Liver (tissue), 9 donors: ENCODE results near the gene ETF1. TPM values are rescaled to one million over a fixed set of nuclear protein-coding genes. Genes with fewer than 3 reads are reported as not detected.
A peak's percentile ranks its signal among the peaks of the same experiment; 100 is the strongest.

Experiments used
- DNase-seq: peaks from one replicate; pipeline ENCODE4 v3.0.0-alpha.2; 2017; ENCODE audit warnings: low spot score
- H3K27ac ChIP-seq, 2 donors: one replicate each; pipeline ENCODE4 v1.7.0; 2013; ENCODE audit warnings: inconsistent platforms in 2 of 2, low read length in 2 of 2, control low read depth in 1 of 2, low read depth in 1 of 2, mild to moderate bottlenecking in 1 of 2
- H3K27me3 ChIP-seq, 4 donors: one replicate each; pipeline versions ENCODE4 v1.6.1 to v1.7.0; 2013; ENCODE audit warnings: low read length in 3 of 4, inconsistent platforms in 1 of 4, mild to moderate bottlenecking in 1 of 4, moderate library complexity in 1 of 4; ENCODE audit not compliant: control insufficient read depth in 4 of 4, insufficient read depth in 4 of 4
- H3K36me3 ChIP-seq, 4 donors: one replicate each; pipeline versions ENCODE4 v1.6.1 to v1.7.0; 2013; ENCODE audit warnings: low read length in 3 of 4, mild to moderate bottlenecking in 3 of 4, low read depth in 1 of 4, moderate library complexity in 1 of 4; ENCODE audit not compliant: control insufficient read depth in 4 of 4, insufficient read depth in 3 of 4
- H3K4me1 ChIP-seq, 4 donors: one replicate each; pipeline versions ENCODE4 v1.6.1 to v1.7.0; 2013; ENCODE audit warnings: low read length in 3 of 4, mild to moderate bottlenecking in 3 of 4, moderate library complexity in 1 of 4; ENCODE audit not compliant: control insufficient read depth in 4 of 4, insufficient read depth in 4 of 4
- H3K4me3 ChIP-seq, 3 donors: one replicate each; pipeline versions ENCODE4 v1.6.1 to v1.7.0; 2013; ENCODE audit warnings: low read length in 3 of 3, control low read depth in 1 of 3, low read depth in 1 of 3, mild to moderate bottlenecking in 1 of 3
- H3K9ac ChIP-seq, 2 donors: one replicate each; pipeline ENCODE4 v1.7.0; 2013; ENCODE audit warnings: low read length in 2 of 2, mild to moderate bottlenecking in 2 of 2, moderate library complexity in 2 of 2, control low read depth in 1 of 2, low read depth in 1 of 2
- H3K9me3 ChIP-seq, 4 donors: one replicate each; pipeline versions ENCODE4 v1.6.1 to v1.7.0; 2013; ENCODE audit warnings: low read length in 3 of 4; ENCODE audit not compliant: control insufficient read depth in 4 of 4
- EGR1 ChIP-seq, 2 donors: IDR thresholded peaks; 2 replicates each; pipeline ENCODE4 v1.6.1; 2016 to 2018; ENCODE audit warnings: antibody characterized with exemption in 2 of 2, low read depth in 2 of 2
- FOXA1 ChIP-seq: IDR thresholded peaks from 2 replicates; pipeline ENCODE4 v1.6.1; 2016; ENCODE audit warnings: antibody characterized with exemption
- FOXA2 ChIP-seq: IDR thresholded peaks from 2 replicates; pipeline ENCODE4 v1.6.1; 2016; ENCODE audit warnings: antibody characterized with exemption
- GABPA ChIP-seq, 2 donors: IDR thresholded peaks in 1 of 2; conservative IDR thresholded peaks in 1 of 2; 2 replicates each; pipeline ENCODE4 v1.6.1; 2016; ENCODE audit warnings: antibody characterized with exemption in 2 of 2, mild to moderate bottlenecking in 1 of 2, moderate library complexity in 1 of 2
- HNF4G ChIP-seq: IDR thresholded peaks from 2 replicates; pipeline ENCODE4 v1.6.1; 2016; ENCODE audit warnings: antibody characterized with exemption
- MAX ChIP-seq: IDR thresholded peaks from 2 replicates; pipeline ENCODE4 v1.6.1; 2016; ENCODE audit warnings: antibody characterized with exemption
- NR2F2 ChIP-seq: IDR thresholded peaks from 2 replicates; pipeline ENCODE4 v1.6.1; 2016; ENCODE audit warnings: antibody characterized with exemption
- RAD21 ChIP-seq, 2 donors: IDR thresholded peaks; 2 replicates each; pipeline ENCODE4 v1.6.1; 2016; ENCODE audit warnings: antibody characterized with exemption in 2 of 2, mild to moderate bottlenecking in 2 of 2
- RXRA ChIP-seq, 2 donors: IDR thresholded peaks; 2 replicates each; pipeline ENCODE4 v1.6.1; 2017 to 2018; ENCODE audit warnings: antibody characterized with exemption in 2 of 2, mild to moderate bottlenecking in 1 of 2
- SP1 ChIP-seq: IDR thresholded peaks from 2 replicates; pipeline ENCODE4 v1.6.1; 2018; ENCODE audit warnings: antibody characterized with exemption, mild to moderate bottlenecking
- YY1 ChIP-seq: IDR thresholded peaks from 2 replicates; pipeline ENCODE4 v1.6.1; 2016; ENCODE audit warnings: antibody characterized with exemption, mild to moderate bottlenecking
- ZBTB33 ChIP-seq: IDR thresholded peaks from 2 replicates; pipeline ENCODE4 v1.6.1; 2016; ENCODE audit warnings: antibody characterized with exemption
- WGBS: extraction: QIAGEN DNeasy Blood & Tissue Kit; methylation state at CpG from one replicate; pipeline ENCODE4 v1.1.7; 2013; 5-methylcytosine and 5-hydroxymethylcytosine counted together
- polyA plus RNA-seq, 2 donors: library from polyadenylated mRNA; stranded (reverse) in 1 of 2; unstranded in 1 of 2; fragments of 200-250 nt in 1 of 2; fragments of >200 nt in 1 of 2; fragmentation: Nextera tagmentation in 1 of 2; extraction: Ambion mirVana in 1 of 2; gene quantifications; one replicate each; pipeline versions ENCODE4 v1.2.1 to v1.2.3, GENCODE V29; 2013 to 2015
- total RNA-seq, 2 donors: library from RNA; depleted of rRNA; stranded (reverse); fragments of >200 nt; gene quantifications; one replicate each; pipeline ENCODE4 v1.2.3, GENCODE V29; 2014
- TF ChIP-seq, protein P1 (sequence below): IDR thresholded peaks from 2 replicates; pipeline ENCODE4 v1.6.1; 2016; ENCODE audit warnings: antibody characterized with exemption, mild to moderate bottlenecking
- donor health status: healthy.
- donor health status: healthy.
- donor health status: healthy.
- donor health status: healthy.
- donor health status: healthy.

Gene ETF1
- total and polyA plus RNA-seq, 4 donors = 21.7 to 39.7 (median 31.1) TPM

DNA sequence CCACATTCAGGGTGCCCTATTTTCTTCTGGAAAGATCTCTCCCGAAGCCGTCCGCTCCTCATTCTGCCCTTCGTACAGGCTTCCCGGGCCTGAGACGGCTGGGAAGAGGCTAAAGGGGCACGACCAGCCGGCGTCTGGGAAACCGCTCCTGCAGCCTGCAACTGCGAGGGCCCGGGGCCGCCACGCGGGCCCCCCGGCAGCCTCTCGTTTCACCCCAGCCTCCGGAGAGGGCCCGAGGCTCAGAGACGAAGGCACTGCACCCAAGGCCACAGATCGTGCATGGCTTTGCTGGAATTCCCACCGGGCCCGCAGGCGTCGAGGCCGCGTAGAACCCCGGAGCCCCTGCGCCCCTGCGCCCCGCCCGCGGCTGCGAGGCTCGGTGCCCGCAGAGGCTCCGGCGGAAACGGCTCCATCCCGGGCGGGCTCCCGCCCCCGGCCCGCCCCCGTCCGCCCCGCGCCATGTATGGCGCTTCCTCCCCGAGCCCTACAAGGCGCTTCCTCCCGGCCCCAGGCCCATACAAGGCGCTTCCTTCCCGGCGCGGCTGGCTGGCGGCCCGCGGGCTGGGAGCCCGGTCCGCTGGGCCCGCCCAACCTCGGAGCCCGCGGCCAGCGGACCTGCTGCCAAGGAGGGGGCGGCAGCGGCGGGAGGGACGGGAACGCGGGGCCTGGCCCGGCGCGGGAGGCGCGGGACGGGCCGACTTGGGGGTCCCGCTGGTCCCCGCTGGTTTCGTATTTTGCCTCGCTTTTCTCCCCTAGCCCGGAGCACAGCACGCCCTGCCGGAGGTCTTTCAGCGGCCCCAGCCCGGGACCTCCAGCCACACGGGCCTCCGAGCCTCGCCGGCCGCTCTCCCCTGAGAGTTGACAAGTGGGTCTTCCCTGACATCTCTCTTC, 51.1 kb downstream of the ETF1 start:
- H3K4me3 ChIP-seq = peak overlapping the region; percentile 45 to 70 (median 68)
- WGBS = 2% methylated on average over 93 of the region's 93 CpGs
- peak in 1 of 2 donors; percentile 71 for TF ChIP-seq EGR1 (IDR thresholded peaks at IDR 0.05; ENCODE audit: low read depth in 2 of 2)
- no peak for TF ChIP-seq FOXA2
- H3K9ac ChIP-seq = peak overlapping the region; percentile 56 to 77
- peak; percentile 75 for DNase-seq
- peak overlapping the region; percentile 83 to 95 for H3K27ac ChIP-seq
- no peaks in the 10 kb centered on the region for H3K9me3 ChIP-seq
- no peaks in the 10 kb centered on the region for H3K36me3 ChIP-seq
- H3K27me3 ChIP-seq = no peaks in the 10 kb centered on the region
- H3K4me1 ChIP-seq = peaks cover 0 to 34% (median 20%) of the 10 kb centered on the region in 4 donors

DNA sequence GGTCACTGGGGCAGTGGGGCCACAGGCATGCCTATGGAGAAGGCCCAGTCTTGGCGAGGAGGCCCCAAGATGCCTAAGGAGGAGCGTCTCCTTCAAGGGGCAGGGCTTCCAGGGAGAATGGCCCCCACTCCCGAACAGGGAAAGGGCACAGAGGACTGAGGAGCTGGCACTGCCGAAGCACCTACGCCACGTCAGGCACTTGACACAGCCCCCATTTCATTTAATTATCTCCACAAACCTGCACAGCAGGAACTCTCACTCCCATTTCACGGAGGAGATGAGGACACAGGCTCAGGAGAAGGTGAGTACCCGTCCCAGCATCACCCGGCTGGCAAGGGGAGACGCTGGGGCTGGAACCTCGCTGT, 51.8 kb downstream of the ETF1 start:
- peaks cover 0 to 34% (median 20%) of the 10 kb centered on the region in 4 donors for H3K4me1 ChIP-seq
- H3K36me3 ChIP-seq = no peaks in the 10 kb centered on the region
- no peak overlapping the region for H3K9ac ChIP-seq
- H3K27ac ChIP-seq = no peak overlapping the region
- no peaks in the 10 kb centered on the region for H3K27me3 ChIP-seq
- peak overlapping the region; percentile 38 to 68 (median 59) for H3K4me3 ChIP-seq
- DNase-seq = no peak
- WGBS = 53% methylated on average over 11 of the region's 11 CpGs
- TF ChIP-seq ZBTB33 = no peak
- TF ChIP-seq GABPA (IDR thresholded peaks at IDR 0.05 in 1 of 2, conservative IDR thresholded peaks at IDR 0.05 in 1 of 2) = no peak
- H3K9me3 ChIP-seq = no peaks in the 10 kb centered on the region

DNA sequence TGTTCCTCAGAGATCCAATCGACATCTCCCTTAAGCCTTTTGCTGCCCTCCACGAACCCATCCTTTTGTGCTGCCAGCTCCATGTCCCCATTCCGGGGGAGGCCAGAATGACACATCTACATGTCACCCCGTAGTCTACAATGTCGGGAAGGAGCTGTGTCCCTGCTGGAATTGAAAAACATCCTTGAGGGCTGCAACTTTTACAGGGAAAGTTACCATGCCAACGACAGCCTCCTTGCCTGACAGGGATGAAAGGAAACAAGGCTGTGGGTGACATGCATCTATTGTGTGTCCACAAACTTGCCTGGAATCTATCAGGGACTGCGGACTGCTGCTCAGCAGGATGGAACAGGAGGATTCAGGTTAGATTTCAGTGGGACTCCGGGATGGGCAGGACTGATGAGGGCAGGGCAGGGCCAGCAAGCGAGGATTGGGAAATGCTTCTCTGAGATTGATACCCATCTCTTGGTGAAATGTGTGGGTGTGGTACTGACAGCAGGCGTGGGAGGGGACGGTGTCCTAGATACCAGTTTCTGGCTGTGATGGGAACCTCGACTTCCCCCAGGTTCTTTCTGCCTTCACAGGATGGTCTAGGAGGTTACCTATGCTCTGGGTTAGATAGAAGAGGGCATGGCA, 52.3 kb downstream of the ETF1 start:
- H3K27me3 ChIP-seq = no peaks in the 10 kb centered on the region
- no peak overlapping the region for H3K9ac ChIP-seq
- WGBS = 89% methylated on average over 12 of the region's 12 CpGs
- no peak overlapping the region for H3K4me3 ChIP-seq
- TF ChIP-seq NR2F2 (no peak), FOXA2 (no peak), ZBTB33 (no peak), HNF4G (no peak), EGR1 (IDR thresholded peaks at IDR 0.05; ENCODE audit: low read depth in 2 of 2) (no peak), RAD21 (IDR thresholded peaks at IDR 0.05) (no peak), FOXA1 (no peak), RXRA (IDR thresholded peaks at IDR 0.05) (no peak), SP1 (no peak), YY1 (no peak), GABPA (IDR thresholded peaks at IDR 0.05 in 1 of 2, conservative IDR thresholded peaks at IDR 0.05 in 1 of 2) (no peak), MAX (no peak)
- TF ChIP-seq, protein P1, sequence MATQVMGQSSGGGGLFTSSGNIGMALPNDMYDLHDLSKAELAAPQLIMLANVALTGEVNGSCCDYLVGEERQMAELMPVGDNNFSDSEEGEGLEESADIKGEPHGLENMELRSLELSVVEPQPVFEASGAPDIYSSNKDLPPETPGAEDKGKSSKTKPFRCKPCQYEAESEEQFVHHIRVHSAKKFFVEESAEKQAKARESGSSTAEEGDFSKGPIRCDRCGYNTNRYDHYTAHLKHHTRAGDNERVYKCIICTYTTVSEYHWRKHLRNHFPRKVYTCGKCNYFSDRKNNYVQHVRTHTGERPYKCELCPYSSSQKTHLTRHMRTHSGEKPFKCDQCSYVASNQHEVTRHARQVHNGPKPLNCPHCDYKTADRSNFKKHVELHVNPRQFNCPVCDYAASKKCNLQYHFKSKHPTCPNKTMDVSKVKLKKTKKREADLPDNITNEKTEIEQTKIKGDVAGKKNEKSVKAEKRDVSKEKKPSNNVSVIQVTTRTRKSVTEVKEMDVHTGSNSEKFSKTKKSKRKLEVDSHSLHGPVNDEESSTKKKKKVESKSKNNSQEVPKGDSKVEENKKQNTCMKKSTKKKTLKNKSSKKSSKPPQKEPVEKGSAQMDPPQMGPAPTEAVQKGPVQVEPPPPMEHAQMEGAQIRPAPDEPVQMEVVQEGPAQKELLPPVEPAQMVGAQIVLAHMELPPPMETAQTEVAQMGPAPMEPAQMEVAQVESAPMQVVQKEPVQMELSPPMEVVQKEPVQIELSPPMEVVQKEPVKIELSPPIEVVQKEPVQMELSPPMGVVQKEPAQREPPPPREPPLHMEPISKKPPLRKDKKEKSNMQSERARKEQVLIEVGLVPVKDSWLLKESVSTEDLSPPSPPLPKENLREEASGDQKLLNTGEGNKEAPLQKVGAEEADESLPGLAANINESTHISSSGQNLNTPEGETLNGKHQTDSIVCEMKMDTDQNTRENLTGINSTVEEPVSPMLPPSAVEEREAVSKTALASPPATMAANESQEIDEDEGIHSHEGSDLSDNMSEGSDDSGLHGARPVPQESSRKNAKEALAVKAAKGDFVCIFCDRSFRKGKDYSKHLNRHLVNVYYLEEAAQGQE = no peak
- no peaks in the 10 kb centered on the region for H3K9me3 ChIP-seq
- peaks cover 0 to 34% (median 20%) of the 10 kb centered on the region in 4 donors for H3K4me1 ChIP-seq
- H3K36me3 ChIP-seq = no peaks in the 10 kb centered on the region
- DNase-seq = no peak
- H3K27ac ChIP-seq = no peak overlapping the region
